Measurements from ENCODE around the gene DBX1.

Gene DBX1

DNA sequence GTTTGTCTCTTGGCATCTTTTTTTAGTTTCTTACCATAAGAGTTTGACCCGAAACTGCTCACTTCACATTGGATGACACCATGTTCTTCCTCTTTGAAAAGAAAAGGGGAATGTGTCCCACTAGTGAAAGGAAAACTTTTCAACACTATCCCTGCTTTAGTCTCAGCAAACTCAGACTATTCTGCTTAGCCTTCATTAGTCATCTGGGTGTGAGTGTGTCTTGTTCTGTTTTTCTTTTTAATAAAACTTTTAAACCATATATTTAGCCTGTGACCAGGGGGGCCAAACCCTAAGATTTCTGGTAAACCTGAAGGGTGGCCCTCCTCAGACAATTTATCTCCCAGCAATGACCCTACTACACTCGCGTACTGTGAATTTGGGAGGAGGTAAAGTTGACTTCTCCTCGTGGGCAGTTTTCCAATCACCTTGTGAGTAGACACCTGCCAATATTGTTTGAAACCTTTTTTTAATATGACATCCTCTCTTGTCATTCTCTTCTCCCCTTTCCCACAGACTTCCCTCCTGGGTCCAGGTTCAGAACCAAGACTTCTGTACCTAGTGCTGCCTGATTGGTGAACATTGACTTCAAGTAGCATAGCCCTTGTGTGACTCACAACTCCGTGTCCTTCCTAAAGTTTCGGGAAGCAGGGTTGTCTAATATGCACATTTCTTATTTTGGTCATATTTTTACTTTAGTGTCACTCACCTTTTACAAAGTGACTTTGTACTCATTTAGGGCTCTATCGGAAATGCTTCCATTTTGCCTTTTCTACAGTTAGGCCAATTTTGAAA, 39.9 kb downstream of the DBX1 start:
- DNase-seq, result no peak

DNA sequence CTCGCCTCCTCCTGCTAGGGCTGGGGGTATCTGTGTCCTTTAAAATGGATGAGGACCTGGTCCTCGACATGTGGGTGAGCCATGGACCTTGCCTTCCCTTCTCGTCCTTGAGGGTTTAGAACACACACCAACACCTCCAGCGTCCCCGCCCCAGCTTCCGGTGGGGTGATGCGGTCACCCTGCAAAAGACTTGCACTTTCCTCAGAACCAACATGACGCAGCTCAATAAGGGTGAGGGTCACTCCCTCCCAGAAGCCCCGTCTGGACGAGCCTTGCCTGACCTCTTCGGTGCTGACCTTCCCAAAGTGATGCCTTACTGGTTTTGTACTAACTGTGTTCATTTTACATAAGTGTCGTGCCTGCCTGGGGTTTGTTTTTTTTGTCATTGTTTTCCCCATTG, 41.0 kb downstream of the DBX1 start:
- no peak for DNase-seq

DNA sequence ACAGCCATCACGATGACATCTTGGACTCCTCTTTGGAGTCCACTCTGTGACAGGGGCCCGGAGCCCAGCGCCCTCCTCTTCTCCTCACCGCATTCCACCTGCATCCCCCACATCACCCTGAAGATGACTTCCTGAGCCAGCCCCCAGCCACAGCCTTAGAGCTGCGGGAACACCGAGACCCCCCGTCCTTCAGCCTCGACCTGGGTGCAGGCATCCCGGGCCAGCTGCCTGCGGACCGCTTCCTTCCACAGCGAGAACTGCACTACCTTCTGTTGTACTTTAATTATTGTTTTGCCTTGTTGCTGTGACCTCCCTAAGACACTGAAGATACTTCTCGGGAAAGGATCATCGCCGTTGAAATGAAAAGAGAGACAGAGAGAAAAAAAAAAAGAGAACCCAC, 42.1 kb downstream of the DBX1 start:
- DNase-seq, result no peak

DNA sequence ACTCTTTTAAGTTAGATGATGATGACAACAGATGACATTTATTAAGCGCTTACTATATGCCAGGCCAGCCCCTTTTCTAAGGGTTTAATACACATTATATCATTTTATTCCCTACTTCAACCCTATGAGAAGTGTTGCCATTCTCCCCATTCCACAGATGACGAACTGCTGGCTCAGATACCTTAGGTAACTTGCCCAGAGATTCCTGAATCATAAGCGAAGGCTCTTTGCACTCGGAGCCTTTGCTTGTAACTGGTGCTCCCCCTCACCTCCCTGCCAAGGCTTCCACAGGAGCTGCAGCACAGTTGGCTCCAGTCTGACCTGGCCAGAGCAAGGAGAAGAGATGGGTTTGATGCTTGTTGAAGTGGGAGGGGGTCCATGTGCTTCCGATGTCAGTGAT, 43.0 kb downstream of the DBX1 start:
- no peak for DNase-seq

DNA sequence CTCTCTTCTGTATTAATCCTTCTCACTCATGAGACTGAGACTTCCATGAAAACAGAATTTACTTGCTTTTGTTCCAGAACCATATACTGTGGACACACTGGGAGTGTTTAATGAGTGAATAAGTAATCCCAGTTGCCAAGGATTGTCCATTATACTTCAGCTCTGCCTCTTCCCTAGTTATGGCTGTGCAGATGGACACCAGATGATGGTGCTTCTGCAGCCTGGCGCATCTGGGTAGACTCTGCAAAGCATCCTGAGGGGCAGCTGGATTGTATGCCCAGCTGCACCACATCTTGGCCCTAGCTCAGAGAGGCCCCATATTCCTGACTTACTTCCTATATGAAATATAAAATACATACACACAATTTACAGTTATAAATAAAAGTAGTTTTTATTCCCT, 43.5 kb downstream of the DBX1 start:
- no peak for DNase-seq

DNA sequence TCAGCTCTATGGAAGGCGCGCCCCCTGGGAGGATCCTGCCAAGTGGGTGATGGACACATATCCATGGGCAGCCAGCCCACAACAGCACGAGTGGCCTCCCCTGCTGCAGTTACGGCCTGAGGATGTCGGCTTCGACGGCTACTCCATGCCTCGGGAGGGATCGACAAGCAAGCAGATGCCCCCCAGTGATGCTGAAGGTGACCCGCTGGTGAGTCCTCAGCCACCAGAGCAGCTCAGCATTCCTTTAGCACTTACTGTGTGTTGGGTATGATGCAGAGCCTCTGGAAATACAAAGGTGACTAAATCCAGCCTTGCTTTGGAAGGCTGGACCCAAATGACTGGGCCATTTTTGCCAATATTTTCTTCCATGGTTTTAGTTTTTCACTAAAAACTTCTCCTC, 45.7 kb downstream of the DBX1 start:
- DNase-seq, result no peak

DNA sequence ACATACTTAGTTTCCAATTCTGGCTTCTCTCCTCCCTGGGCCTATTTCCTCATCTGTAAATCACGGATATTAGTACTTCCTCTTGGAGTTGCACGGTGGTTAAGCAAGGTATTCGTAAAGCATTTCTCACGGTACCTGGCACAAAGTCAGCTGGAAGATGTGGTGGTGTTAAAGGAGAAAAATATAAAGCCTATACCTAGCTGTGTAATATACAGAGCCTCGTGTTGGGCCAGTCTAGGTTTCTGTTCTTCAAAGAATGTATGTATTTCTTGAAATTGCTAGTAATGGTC, 47.2 kb downstream of the DBX1 start:
- DNase-seq, result no peak

DNA sequence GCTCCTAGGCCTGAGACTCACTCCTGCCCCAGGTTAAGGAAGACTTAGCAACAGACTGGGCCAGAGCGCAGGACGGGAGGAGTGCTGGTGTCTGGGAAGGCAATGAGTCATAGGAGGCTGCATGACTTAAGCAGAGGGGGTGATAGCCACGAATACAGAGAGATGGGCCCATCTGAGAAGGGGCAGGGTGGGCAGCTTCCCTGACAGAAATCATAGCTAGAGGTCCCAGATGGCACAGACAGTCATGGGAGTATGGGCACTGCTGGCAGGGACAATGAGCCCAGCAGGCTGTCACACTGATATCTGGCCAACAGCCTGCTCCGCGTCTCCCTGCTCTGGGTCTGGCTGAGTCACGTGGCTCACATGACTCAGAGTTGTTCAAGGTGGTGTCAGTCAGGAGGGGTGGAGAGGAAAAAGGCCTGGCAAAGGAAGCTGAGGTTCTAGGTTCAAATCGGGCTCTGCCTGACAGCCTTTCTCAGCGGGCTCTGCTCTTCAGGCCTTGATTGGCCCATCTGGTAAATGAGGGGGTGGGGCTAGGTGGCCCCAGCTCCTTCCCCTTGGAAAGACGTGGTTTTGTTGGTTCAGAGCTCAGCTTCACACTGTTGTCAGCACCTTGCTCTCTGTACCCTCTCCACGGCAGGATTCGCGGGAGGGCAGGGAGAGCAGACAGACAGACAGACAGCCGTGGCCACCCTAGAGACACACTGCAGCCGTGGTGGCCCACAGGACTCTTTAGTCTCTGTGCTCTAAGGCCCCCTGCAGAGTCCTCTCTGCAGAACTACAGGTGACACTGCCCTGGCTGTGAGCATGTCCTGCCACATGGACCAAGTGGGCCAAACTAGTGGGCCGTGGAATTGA, 47.8 kb downstream of the DBX1 start:
- peak in 1 of 2 donors; percentile 9 for DNase-seq

DNA sequence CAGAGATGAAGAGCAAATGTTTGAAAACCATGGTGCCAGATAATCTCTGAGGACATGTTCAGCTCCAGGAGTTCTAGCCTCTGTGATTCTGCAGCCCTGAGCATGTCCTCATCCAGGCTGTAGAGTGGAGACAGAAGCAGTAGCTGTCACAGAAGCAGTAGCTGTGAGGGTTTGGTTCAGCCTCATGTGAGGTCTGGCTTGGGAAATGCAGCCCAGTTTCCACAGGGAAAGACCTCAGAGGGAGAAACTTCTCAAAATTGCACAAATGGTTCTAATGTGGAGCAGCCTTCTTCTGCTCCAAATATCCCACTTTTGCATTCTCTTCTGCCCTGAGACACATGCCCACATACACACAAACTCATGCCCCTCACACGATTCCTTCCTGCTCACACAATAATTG, 48.4 kb downstream of the DBX1 start:
- DNase-seq, result no peak

DNA sequence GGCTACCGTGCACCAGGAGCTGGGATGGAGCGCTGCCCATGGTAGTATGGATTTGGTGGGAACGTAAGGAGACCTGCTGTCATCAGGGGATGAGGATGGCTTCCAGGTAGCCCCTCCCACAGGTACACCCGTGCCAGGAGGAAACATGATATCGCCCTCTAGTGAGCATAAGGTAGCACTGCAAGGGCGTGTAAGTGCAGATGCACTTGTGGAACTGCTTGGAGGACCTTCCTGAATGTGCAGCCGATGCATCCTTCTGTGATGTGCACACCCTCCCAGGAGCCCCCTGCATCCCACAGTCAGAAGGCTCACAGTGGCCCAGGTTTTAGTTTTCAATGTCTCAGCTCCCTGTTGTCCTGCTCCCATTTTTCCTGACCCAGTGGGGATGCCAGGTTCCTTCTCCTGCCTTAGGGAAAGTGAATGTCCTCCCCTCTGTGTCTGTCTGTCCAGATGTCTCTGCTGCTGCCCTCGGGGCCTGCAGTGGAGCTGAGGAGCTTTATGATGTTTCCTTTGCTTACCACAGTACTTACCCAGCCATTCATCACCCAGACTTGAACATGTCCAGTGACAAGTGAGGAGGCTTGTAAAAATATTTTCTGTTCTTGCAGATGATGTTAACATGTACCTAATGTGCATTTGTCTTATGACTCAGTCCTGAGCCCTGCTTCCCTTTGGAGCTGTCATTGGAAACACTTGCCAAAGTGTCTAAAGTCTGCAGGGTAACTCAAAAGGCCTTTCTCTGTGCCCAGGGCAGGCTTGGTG, 49.2 kb downstream of the DBX1 start:
- DNase-seq, result peak; percentile 36 to 42

DNA sequence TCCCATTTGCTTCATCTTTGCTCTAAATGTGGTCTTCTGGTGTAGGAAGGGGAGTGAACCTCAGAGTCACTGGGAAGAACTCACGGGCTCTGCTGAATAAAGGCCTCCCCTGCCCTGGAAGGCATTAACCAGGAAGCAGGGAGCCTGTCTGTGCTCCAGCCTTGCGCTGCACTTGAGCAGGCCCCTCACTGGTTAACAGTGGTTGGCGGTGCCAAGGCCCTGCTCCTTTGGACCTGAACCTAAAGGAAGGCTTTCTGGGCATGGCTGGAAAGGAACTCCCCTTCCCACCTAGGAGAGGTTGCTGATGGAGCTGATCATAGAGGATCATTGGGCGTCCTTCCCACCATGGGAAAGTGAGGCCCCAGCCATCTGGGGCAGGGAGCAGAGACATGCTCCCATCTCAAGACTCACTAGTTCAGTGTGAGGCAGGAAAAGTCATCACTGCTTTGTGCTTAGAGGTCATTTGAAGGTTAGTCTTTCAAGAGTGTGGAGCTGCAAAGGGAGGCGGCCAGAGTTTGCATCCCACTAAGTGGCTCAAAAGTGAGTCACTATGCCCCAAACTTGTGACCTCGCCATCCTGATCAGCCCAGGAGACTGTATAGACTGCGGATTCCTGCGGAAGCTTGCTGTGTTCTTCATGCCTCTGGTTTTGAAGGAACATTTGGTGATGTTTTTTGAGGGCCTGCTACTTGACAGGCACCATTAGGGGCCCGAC, 50.4 kb downstream of the DBX1 start:
- no peak for DNase-seq
